Lung microvascular endothelial cell (primary cell): Measurements from ENCODE around the gene CLEC16A. TPM values are rescaled to one million over a fixed set of nuclear protein-coding genes. Genes with fewer than 3 reads are reported as not detected.
A peak's percentile ranks its signal among the peaks of the same experiment; 100 is the strongest.
"Not testable (repeated sequence)": the region's sequence is repeated elsewhere in the genome, so short reads cannot be mapped to it uniquely, and the experiment has no call there.

Experiments used
- DNase-seq, 2 donors: peaks; one replicate each; pipeline versions ENCODE4 v3.0.0 to v3.0.0-alpha.2; 2010; ENCODE audit warnings: low read depth in 2 of 2
- total RNA-seq: library from RNA; depleted of rRNA; stranded (reverse); fragments of >200 nt; gene quantifications from 2 replicates; pipeline ENCODE4 v1.2.1, GENCODE V29; 2014

Gene CLEC16A
- total RNA-seq, 1 donor from 2014 or later: 23.4 TPM

- no peak for DNase-seq
These were observed 271.7 kb downstream of the CLEC16A start for GRCh38 chr16:11215935-11216556.

- DNase-seq: no peak
These were observed 273.6 kb downstream of the CLEC16A start for GRCh38 chr16:11217651-11218603.

- no peak for DNase-seq
These were observed 274.2 kb downstream of the CLEC16A start for GRCh38 chr16:11218604-11218962.

GRCh38 chr16:11219178-11219577 is 274.8 kb downstream of the CLEC16A start:
- DNase-seq: no peak

GRCh38 chr16:11220507-11220906 is 276.1 kb downstream of the CLEC16A start:
- not testable (repeated sequence) for DNase-seq

GRCh38 chr16:11224096-11224893 is 279.9 kb downstream of the CLEC16A start:
- DNase-seq: peak in 1 of 2 donors; percentile 15

GRCh38 chr16:11224894-11225676 is 280.7 kb downstream of the CLEC16A start:
- DNase-seq: peak; percentile 20 to 28

- DNase-seq: no peak
These were observed 281.5 kb downstream of the CLEC16A start for GRCh38 chr16:11225677-11226549.

GRCh38 chr16:11229432-11229831 is 285.1 kb downstream of the CLEC16A start:
- no peak for DNase-seq

GRCh38 chr16:11229906-11230305 is 285.5 kb downstream of the CLEC16A start:
- no peak for DNase-seq

- DNase-seq: no peak
These were observed 287.1 kb downstream of the CLEC16A start for GRCh38 chr16:11231367-11231970.

Other genes with a start within 250 kb of the CLEC16A start
- gene TEKT5, start 249.6 kb upstream of the CLEC16A start, total RNA-seq: not detected in 2 replicates
- 21.1 and 27.6 TPM in 2 replicates for gene NUBP1, start 200.7 kb upstream of the CLEC16A start, total RNA-seq
- gene TVP23A, start 125.8 kb upstream of the CLEC16A start, total RNA-seq: not detected in 2 replicates
- under 0.01 TPM in 1 of 2 replicates, not detected in the other for gene CIITA, start 67.4 kb upstream of the CLEC16A start, total RNA-seq
- gene DEXI, start 2.1 kb upstream of the CLEC16A start, total RNA-seq: 31.4 and 62.3 TPM in 2 replicates